Peyer's patch (tissue), 4 donors: ENCODE results near the gene SHISA8. TPM values are rescaled to one million over a fixed set of nuclear protein-coding genes. Genes with fewer than 3 reads are reported as not detected.

ENCODE experiments used
- DNase-seq, 3 donors: peaks; one replicate each; pipeline ENCODE4 v3.0.0-alpha.2; 2017 to 2019
- H3K27ac ChIP-seq, 4 donors: fragments of 200-600 bp; sonication (generic); one replicate each; pipeline ENCODE4 v1.5.1; 2016 to 2019
- H3K27me3 ChIP-seq, 2 donors: fragments of 200-600 bp; sonication (generic); one replicate each; pipeline ENCODE4 v1.5.1; 2019
- H3K36me3 ChIP-seq, 3 donors: fragments of 200-600 bp; sonication (generic); one replicate each; pipeline ENCODE4 v1.5.1; 2016 to 2019
- H3K4me1 ChIP-seq, 4 donors: fragments of 200-600 bp; sonication (generic); one replicate each; pipeline ENCODE4 v1.5.1; 2016 to 2019
- H3K4me3 ChIP-seq, 4 donors: fragments of 200-600 bp; sonication (generic); 1 replicate in 3 of 4; 2 replicates in 1 of 4; pipeline ENCODE4 v1.5.1; 2016 to 2019; ENCODE audit warnings: mild to moderate bottlenecking in 1 of 4
- H3K9me3 ChIP-seq, 4 donors: fragments of 200-600 bp; sonication (generic); one replicate each; pipeline ENCODE4 v1.5.1; 2016 to 2019; ENCODE audit warnings: mild to moderate bottlenecking in 1 of 4
- CTCF ChIP-seq, 6 experiments: fragments of 450-650 bp in 4 of 6; fragments of 200-600 bp in 2 of 6; sonication (generic) in 1 of 6; IDR thresholded peaks; one replicate each; pipeline ENCODE4 v1.5.1; 2017 to 2019; ENCODE audit warnings: antibody characterized with exemption in 6 of 6, mild to moderate bottlenecking in 3 of 6, moderate library complexity in 1 of 6
- POLR2A ChIP-seq, 2 donors: fragments of 450-650 bp; IDR thresholded peaks; one replicate each; pipeline ENCODE4 v1.5.1; 2017; ENCODE audit warnings: antibody characterized with exemption in 2 of 2, mild to moderate bottlenecking in 2 of 2, moderate library complexity in 2 of 2
- total RNA-seq, 4 donors: library from RNA; depleted of rRNA; stranded (reverse); fragments of >200 nt; gene quantifications; one replicate each; pipeline ENCODE4 v1.1.0, GENCODE V29; 2016

Gene SHISA8
- total RNA-seq, 4 donors from 2014 or later = not detected

DNA sequence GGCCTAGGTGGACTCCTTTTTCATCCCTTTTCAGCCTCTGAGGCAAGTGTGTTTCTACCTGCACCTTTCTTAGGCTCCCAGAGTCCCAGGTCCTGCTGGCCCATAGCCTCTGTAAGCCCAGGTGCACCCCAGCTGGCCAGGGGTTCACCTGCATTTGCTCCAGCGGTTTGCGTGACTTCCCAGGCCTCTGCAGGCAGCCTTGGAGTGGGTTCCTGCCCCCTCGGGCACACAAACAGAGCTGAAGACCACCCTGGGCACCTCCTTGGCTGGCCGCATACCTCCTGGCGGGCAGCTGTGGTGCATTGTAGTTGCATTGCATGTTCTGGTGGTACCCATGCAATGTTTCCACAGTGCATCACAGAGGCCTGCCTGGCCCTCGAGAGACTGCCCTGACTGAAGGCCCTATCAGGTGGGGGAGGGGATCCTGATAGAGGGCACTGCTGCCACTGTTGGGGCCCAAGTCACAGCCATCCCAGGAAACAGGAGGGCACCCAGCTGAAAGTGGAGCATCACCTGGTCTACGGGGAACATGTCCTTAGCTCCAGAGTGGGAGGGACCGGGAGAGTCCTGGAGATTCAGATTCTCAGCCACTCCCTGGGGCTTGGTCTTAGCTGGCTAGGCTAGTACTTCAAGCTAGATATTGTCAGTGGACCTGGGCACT lies 14.1 kb downstream of the SHISA8 start:
- Histone ChIP-seq H3K4me1 (no peaks in the 10 kb centered on the region), H3K4me3 (no peak overlapping the region), H3K27me3 (no peaks in the 10 kb centered on the region), H3K9me3 (no peaks in the 10 kb centered on the region), H3K27ac (no peak overlapping the region), H3K36me3 (peaks cover 0 to 97% (median 0%) of the 10 kb centered on the region in 3 donors)
- DNase-seq = no peak
- TF ChIP-seq POLR2A (IDR thresholded peaks at IDR 0.05) (no peak), CTCF (IDR thresholded peaks at IDR 0.05) (no peak)

- TF ChIP-seq POLR2A (IDR thresholded peaks at IDR 0.05) (no peak), CTCF (IDR thresholded peaks at IDR 0.05) (no peak)
- DNase-seq = no peak
- peaks cover 0 to 97% (median 0%) of the 10 kb centered on the region in 3 donors for H3K36me3 ChIP-seq
Measured at GRCh38 chr22:41899992-41900651, 14.8 kb downstream of the SHISA8 start.

DNA sequence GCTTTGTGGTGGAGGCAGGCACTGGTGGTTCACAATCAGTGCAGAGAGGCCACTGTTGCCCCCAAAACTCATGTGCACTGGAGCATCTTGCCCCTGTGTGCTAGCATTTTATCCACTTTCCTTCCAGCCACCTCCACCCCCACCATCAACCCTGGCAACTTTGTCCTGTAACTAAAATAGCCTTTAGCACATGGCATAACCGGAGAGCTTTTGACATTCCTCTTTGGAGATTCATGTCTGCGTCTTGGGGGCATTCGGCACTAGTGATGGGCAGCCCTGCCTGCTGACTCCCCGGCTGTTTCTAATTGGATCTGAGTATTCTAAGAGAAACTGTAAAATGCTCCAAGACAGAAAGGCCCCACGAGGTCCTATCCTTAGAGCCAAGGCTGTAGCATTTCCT lies 15.8 kb downstream of the SHISA8 start:
- Histone ChIP-seq H3K27me3 (no peaks in the 10 kb centered on the region), H3K4me3 (no peak overlapping the region), H3K27ac (no peak overlapping the region), H3K4me1 (no peaks in the 10 kb centered on the region), H3K9me3 (no peaks in the 10 kb centered on the region), H3K36me3 (peaks cover 0 to 97% (median 0%) of the 10 kb centered on the region in 3 donors)
- TF ChIP-seq CTCF (IDR thresholded peaks at IDR 0.05) (no peak), POLR2A (IDR thresholded peaks at IDR 0.05) (no peak)
- no peak for DNase-seq

More at GRCh38 chr22:41899992-41900651, 14.8 kb downstream of the SHISA8 start:
- no peak overlapping the region for H3K27ac ChIP-seq
- H3K27me3 ChIP-seq = no peaks in the 10 kb centered on the region
- no peaks in the 10 kb centered on the region for H3K9me3 ChIP-seq
- H3K4me3 ChIP-seq = no peak overlapping the region
- H3K4me1 ChIP-seq = no peaks in the 10 kb centered on the region

GRCh38 chr22:41898645-41899044 lies 16.2 kb downstream of the SHISA8 start:
- Histone ChIP-seq H3K4me1 (no peaks in the 10 kb centered on the region), H3K27me3 (no peaks in the 10 kb centered on the region), H3K4me3 (no peak overlapping the region), H3K9me3 (no peaks in the 10 kb centered on the region), H3K27ac (no peak overlapping the region), H3K36me3 (peaks cover 0 to 97% (median 0%) of the 10 kb centered on the region in 3 donors)
- no peak for TF ChIP-seq CTCF (IDR thresholded peaks at IDR 0.05)
- TF ChIP-seq POLR2A (IDR thresholded peaks at IDR 0.05) = no peak
- no peak for DNase-seq

- no peaks in the 10 kb centered on the region for H3K4me1 ChIP-seq
- H3K4me3 ChIP-seq = no peak overlapping the region
- DNase-seq = no peak
- no peaks in the 10 kb centered on the region for H3K27me3 ChIP-seq
- H3K9me3 ChIP-seq = no peaks in the 10 kb centered on the region
- no peak overlapping the region for H3K27ac ChIP-seq
- H3K36me3 ChIP-seq = peaks cover 0 to 94% (median 0%) of the 10 kb centered on the region in 3 donors
- no peak for TF ChIP-seq POLR2A (IDR thresholded peaks at IDR 0.05)
- TF ChIP-seq CTCF (IDR thresholded peaks at IDR 0.05) = no peak
Measured at GRCh38 chr22:41893591-41894375, 21.1 kb downstream of the SHISA8 start.
